GM12873 (cell line): ENCODE results near the gene ELMO1.

Source experiments
- TF ChIP-seq, protein P1 (sequence below): IDR thresholded peaks from 2 replicates; pipeline ENCODE4 v1.5.1; 2012; ENCODE audit warnings: low read depth, mild to moderate bottlenecking, moderate library complexity, low read length, control low read depth; ENCODE audit not compliant: insufficient read depth; ENCODE audit errors: missing control alignments

ELMO1 gene

GRCh38 chr7:37462138-37462537 lies 13.5 kb upstream of the ELMO1 start:
- TF ChIP-seq, protein P1, sequence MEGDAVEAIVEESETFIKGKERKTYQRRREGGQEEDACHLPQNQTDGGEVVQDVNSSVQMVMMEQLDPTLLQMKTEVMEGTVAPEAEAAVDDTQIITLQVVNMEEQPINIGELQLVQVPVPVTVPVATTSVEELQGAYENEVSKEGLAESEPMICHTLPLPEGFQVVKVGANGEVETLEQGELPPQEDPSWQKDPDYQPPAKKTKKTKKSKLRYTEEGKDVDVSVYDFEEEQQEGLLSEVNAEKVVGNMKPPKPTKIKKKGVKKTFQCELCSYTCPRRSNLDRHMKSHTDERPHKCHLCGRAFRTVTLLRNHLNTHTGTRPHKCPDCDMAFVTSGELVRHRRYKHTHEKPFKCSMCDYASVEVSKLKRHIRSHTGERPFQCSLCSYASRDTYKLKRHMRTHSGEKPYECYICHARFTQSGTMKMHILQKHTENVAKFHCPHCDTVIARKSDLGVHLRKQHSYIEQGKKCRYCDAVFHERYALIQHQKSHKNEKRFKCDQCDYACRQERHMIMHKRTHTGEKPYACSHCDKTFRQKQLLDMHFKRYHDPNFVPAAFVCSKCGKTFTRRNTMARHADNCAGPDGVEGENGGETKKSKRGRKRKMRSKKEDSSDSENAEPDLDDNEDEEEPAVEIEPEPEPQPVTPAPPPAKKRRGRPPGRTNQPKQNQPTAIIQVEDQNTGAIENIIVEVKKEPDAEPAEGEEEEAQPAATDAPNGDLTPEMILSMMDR = no peak

DNA sequence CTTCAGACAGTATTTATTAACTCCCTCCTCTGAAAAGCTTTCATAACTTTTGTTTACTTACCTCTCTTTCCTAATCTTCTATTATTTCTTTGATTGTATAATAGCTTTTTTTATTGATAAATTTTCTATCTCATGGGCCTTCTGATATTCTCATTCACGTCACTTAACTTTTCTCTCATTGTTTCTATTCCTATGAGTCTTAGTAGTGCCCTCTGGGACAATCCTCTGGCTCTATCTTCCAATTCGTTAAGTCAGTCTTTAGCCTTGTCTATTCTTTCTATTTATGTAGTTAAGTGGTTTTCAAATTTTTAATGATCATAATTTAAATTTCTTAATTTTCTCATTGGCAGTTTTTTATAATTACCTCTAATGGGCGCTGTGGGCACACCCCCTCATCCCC lies 6.4 kb upstream of the ELMO1 start:
- TF ChIP-seq, protein P1 = no peak

DNA sequence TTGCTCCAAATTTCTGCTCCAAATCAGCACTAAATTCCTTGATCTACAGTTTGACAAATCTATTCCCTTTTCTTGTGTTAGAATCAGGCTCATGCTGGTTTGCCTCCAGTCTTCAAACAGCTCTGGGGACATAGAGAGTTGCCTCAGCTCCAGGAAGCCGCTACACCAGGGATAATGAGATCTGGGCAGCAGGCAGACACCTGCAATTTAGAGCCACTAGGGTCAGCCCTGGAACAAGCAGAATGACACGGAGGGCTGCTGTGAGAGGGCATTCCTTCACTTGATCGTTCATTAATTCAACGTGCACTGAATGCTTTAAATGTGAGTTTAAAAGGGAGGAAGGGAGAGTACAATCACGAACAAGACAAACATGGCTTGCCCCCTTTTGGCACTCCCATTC lies 3.7 kb upstream of the ELMO1 start:
- TF ChIP-seq, protein P1 = no peak

DNA sequence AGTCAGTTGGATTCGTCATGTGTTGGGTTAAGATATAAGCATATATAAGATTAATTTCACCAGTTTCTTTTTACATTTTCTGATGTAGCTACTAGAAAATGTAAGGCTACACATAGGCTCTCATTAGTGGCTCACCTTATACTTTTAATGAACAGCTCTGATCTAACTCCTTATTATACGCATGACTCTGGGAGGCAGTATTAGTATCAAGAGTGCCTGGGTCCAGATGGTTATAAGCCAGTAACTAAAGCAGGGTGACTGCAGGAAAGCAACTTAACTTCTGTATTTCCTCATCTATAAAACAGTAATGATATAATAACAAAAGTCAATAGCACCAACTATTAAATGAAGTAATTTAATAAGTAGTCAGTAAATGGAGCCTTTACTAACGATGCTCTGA lies 1.4 kb upstream of the ELMO1 start:
- TF ChIP-seq, protein P1 = no peak

GRCh38 chr7:37449621-37450020 lies 957 bp upstream of the ELMO1 start:
- TF ChIP-seq, protein P1 = no peak

- TF ChIP-seq, protein P1 = no peak
Observed at GRCh38 chr7:37448011-37448635, 541 bp downstream of the ELMO1 start.

DNA sequence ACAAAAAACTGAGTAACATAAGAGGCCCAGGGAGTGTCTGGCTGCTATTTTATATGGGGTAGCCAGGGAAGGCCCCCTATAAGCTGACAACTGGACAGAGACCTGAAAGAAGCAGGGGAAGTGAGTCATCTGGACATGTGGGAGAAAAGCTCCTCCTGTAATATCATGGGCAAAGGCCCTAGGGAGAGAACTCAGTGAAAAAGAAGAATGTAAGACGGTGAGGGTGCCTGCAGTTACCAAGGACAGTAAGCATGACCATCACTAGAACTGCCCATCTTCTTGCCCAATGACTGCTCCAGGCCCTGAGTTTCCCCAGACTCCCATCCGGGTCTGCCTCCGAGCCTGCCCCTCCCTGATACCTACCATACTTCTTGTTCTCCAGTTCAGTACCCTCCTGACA lies 2.3 kb downstream of the ELMO1 start:
- TF ChIP-seq, protein P1 = no peak

- TF ChIP-seq, protein P1 = no peak
Observed at GRCh38 chr7:37445790-37446189, 2.9 kb downstream of the ELMO1 start.
